GM18499 (cell line): Measurements from ENCODE around the gene RNASE4.
"Not testable (repeated sequence)": the region's sequence is repeated elsewhere in the genome, so short reads cannot be mapped to it uniquely, and the experiment has no call there.

Experiments
- ATAC-seq: cut with Tn5 transposase; IDR thresholded peaks from one replicate; pipeline ENCODE4 v1.9.1; 2021; ENCODE audit warnings: moderate number of reproducible peaks; ENCODE audit not compliant: insufficient read depth, unreplicated experiment

RNASE4 gene

GRCh38 chr14:20733684-20734429, 49.5 kb downstream of the RNASE4 start:
- ATAC-seq: no peak

DNA sequence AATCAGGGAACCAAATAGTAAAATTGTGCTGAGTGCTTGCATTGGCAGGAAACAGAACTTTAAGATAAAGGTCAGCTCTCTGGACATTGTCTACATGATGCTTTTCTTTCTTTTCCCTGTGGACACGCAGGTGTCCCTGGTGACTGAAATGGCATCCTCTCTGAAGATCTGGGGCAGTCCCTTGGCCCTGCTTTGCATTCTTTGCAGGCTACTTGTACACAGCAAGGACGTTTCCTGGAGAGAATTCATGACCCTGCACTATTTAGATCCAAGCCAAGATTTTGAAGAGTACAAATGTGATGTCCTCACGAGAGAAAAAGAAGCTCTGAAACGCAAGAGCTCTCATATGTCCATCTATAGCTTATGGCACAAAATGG, 50.1 kb downstream of the RNASE4 start:
- ATAC-seq: no peak

DNA sequence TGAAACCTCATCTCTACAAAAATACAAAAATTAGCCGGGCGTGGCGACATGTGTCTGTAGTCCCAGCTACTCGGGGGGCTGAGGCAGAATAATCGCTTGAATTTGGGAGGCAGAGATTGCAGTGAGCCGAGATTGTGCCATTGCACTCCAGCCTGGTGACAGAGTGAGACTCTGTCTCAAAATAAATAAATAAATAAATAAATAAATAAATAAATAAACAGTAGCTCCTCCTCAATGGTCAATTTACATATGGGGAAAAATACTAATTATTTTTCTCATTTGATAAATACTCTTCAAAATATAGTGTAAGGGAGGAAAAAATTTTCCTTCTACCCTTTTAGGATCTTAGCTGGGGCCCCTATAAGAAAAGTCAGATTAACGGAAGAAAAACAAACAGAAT, 53.9 kb downstream of the RNASE4 start:
- ATAC-seq: not testable (repeated sequence)

- ATAC-seq: no peak
Observed at GRCh38 chr14:20742132-20742531, 57.8 kb downstream of the RNASE4 start.

DNA sequence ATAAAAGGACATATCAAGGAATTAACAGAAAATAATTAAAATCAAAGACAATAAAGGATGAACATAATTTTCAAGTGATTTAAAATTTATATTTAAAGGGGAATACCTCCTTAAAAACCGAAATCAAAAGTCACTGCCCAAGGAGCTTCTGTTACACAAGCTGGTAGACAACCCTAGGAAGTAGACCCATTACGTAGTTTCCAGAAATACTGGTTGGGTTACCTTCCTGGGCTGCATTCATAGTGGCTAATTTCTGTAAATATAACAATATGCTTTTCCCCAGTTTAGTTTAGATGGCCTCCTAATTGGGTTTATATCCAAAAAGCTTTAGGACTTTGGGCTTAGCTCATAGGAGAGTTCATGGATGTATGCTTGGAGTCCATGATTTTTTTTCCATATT, 59.2 kb downstream of the RNASE4 start:
- no peak for ATAC-seq

GRCh38 chr14:20745571-20746358, 61.4 kb downstream of the RNASE4 start, which contains the start of gene EDDM3A:
EDDM3A (plus strand) TSS chr14:20745887; CDS start chr14:20747581, 1,694 bp downstream.
- no peak for ATAC-seq

GRCh38 chr14:20746566-20746965, 62.2 kb downstream of the RNASE4 start:
- no peak for ATAC-seq

GRCh38 chr14:20748439-20748838, 64.1 kb downstream of the RNASE4 start:
- ATAC-seq: no peak

- ATAC-seq: no peak
Observed at GRCh38 chr14:20750194-20750593, 65.8 kb downstream of the RNASE4 start.
